ENCODE measurements around the gene ATP1B3.
"Not testable (repeated sequence)": the region's sequence is repeated elsewhere in the genome, so short reads cannot be mapped to it uniquely, and the experiment has no call there.

DNA sequence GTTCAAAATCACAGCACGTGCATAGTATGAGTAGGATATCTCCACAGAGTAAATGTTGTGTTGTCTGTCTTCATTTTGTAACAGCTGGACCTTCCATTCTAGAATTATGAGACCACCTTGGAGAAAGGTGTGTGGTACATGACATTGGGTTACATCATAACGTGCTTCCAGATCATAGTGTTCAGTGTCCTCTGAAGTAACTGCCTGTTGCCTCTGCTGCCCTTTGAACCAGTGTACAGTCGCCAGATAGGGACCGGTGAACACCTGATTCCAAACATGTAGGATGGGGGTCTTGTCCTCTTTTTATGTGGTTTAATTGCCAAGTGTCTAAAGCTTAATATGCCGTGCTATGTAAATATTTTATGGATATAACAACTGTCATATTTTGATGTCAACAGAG is 49.2 kb downstream of the ATP1B3 start:
- not testable (repeated sequence) for TF ChIP-seq EZH2 (IDR thresholded peaks at IDR 0.05); POLR2AphosphoS5 (IDR thresholded peaks at IDR 0.05; ENCODE audit: borderline replicate concordance, low read depth, low read length)
